Renal cortical epithelial cell (primary cell): ENCODE measurements around the gene FLT4. TPM values are rescaled to one million over a fixed set of nuclear protein-coding genes. Genes with fewer than 3 reads are reported as not detected.
"Not testable (repeated sequence)": the region's sequence is repeated elsewhere in the genome, so short reads cannot be mapped to it uniquely, and the experiment has no call there.

Source experiments
- DNase-seq: peaks from one replicate; pipeline ENCODE4 v3.0.0-alpha.2; 2011; ENCODE audit warnings: low read depth
- total RNA-seq: library from RNA; depleted of rRNA; stranded (reverse); fragments of >200 nt; gene quantifications from 2 replicates; pipeline ENCODE4 v1.2.3, GENCODE V29; 2014

FLT4 gene
- total RNA-seq = 0.35 and 0.55 TPM in 2 replicates

DNA sequence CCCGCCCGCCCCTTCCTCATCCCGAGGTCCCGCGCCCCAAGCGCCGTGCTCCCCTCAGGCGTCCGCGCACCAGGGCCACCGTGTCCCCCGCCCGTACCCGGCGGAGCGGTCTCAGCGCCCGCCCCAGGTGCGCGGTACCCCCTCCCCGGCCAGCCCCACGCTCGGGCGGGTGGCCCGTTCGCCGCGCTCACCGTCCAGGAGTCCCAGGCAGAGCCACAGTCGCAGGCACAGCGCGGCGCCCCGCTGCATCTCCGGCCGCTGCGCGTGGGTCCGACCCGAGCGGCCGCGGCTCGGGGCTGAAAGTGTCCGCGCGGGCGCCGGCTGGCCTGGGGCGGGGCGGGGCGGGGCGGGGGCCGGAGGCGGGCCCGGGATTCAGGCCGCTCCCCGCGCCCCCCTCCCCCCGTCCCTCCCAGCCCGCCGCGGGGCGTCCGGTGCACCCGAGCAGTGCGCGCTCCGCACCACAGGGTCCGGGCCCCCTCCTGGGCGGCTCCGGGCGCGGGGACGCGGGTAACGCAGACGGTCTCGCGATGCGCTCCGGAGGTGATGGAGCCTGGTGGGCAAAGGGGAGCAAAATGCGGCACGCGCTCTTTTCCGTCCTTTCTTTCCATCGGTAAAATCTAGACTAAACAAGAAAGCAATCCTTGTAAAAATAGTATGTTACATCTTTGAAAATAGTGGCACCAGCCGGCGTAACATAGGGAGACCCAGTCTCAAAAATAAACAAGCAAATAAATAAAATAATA, at the start of gene FLT4:
Gene FLT4, minus strand, starts transcription at position 304 of the 743 bp plus-strand sequence. Its CDS starts 55 bp downstream, at position 249.
- no peak for DNase-seq

DNA sequence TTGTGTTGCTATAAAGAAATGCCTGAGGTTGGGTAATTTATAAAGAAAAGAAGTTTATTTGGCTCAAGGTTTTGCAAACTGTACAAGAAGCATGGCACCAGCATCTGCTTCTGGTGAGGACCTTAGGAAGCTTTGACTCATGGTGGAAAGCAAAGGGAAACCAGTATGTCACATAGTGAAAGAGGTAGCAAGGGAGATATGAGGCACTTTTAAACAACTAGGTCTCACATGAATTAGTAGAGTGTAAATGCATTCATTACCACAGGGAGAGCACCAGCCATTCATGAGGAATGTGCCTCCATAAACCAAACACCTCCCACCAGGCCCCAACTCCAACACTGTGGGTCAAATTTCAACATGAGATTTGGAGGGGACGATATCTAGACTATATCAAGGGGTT, 49.6 kb upstream of the FLT4 start:
- DNase-seq = no peak

DNA sequence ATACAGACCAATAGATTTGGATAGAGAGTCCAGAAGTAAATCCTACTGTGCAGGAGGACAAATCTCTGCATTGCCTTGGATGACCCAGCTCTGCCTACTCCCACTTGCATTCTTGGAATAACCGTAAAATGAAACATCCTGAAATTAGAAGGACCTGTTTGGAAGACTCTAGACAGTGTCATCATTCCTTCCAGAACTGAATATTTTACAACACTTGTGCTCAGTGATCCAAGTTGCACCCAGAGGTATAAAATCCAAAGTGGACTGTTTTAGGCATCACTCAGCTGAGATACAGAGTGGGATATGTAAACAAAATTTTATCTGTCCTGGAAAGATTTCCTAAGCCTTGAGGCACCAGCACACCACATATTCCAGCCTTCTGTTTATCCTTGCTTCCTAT, 46.7 kb upstream of the FLT4 start:
- no peak for DNase-seq

DNA sequence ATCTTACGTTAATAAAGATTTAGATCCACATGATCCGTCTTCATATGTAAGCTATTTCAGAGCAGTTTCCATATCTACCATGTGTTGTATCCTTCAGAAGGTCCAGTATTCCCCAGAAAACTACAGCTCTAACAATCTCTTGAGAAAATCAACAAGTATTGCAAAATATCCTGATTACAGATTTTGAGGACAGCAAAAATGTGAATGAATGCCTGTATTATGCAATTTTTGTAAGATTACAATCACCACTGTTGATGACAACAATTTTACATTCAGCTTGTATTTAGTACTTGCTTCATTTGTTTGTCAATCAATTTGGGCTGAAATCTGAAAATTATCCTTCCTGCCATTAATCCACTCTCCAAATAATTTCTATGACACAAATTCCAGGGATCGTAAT, 43.0 kb upstream of the FLT4 start:
- no peak for DNase-seq

DNA sequence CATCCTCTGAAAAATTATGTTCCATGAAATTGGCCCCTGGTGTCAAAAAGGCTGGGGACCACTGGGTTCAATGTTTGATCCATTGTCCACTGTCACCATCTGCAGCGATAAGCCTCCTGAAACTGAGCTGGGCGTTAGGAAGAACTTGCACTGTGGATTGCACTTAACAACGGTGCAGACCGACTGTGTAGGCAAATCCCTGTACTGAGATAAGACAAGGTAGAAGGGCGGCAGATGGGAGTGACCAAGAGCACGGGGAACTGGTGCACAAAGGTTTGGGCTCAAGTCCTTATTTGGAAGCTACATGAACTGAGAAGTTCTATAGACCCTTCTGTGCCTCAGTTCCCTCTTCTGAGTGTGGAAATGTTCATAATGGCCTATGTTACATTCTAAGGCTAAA, 41.6 kb upstream of the FLT4 start:
- no peak for DNase-seq

DNA sequence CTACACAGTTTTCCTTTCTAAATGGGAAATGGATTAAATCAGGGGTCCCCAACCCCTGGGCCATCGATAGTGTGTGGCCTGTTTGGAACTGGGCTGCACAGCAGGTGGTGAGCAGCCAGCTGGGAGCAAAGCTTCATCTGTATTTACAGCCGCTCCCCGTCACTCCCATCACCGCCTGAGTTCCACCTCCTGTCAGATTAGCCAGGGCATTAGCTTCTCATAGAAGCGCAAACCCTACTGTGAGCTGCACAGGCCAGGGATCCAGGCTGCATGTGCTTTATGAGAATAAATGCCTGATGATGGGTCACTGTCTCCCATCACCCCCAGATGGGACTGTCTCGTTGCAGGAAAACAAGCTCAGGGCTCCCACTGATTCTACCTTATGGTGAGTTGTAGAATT, 41.2 kb upstream of the FLT4 start:
- no peak for DNase-seq

DNA sequence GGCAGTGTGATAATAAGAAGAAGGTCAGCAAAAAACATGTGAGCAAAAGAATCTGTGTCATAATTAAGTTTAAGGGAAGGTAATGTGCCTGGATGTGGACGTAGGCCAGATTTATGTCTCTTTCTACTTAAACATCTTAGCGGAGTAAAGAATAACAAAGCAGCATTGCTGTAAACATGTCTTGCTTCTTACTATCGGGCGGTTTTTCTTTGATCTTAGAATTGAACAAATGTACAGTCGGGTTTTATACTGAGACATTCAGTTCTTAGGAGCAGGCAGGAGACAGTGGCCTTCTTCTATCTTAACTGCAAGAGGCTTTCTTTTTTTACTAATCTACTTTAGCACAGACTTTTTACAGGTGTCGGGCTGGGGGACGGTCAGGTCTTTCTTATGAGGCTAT, 40.4 kb upstream of the FLT4 start:
- no peak for DNase-seq

DNA sequence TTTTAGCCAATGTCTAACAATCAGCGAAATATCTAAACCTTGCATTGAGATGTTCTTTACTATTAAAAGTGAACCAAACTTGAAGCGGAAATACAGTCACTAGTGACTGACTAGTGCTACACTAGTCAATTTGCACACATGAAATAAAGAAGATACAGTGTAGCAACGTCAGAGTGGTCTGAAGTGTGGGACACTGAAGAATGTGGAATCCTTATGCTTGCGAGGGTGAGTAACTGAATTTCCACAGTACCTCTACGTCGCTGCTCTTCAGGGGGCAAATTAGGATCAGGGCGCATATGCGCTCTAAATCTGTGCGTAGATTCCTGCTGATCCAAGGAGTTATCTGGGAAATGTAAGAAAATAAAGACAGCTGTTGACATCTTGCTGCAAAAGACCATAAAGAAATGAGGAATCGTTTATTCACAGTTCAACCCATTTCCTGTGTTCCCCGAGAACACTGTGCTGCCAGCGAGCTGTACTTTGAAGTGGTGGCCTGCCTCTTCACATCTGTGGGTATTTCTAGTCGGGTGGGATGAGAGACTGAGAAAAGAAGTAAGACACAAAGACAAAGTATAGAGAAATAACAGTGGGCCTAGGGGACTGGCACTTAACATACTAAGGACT, 39.8 kb upstream of the FLT4 start:
- no peak for DNase-seq

DNA sequence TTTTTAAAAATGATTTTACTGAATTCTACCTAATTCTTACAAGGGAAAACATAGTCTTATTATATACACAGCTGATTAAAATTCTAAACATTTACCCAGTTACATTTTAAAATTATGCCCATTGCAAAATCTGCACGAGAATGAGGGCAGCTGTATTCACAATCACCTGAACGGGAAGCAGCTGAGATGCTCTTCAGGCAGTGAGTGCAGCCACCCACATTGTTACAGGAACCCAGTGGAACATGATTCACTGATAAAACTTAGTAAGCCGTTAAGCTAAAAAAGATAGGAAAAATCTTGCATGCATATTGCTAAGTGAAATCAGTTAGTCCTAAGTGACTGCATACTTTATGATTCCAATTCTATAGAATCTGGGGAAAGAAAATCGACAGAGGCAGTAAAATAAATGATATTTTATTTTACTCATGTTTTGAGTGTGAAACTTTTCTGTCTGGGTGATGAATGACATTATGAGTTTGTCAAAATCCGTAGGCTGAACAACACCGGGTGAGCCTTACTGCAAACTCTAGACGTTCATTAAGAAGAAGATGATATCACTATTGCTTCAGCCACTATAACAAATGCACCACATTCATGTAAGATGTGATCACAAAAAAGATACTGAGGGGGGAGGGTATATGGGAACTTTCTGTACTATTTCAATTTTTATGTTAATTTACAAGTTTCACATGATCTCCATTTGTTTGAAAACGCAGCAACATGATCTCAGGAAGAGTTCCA, 39.1 kb upstream of the FLT4 start:
- DNase-seq = no peak

DNA sequence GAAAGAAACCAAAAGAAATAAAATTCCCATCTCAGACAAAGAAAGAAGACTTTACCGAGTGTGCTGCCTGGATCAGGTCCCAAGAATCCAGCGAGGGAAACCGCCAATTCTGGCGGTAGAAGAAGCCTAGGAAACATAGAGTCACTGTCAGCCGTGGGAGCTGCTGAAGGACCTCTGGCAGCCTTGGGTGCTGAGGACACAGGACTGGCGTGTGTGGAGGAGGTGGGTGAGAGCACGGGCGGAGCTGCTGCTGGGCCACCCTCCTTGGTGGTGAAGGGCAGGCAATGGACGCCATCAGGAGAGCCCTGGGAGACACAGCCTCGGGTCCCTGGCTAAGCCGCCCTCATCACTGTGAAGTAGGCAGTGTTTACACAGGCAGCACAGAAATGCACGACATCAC, 37.4 kb upstream of the FLT4 start:
- DNase-seq = not testable (repeated sequence)

DNA sequence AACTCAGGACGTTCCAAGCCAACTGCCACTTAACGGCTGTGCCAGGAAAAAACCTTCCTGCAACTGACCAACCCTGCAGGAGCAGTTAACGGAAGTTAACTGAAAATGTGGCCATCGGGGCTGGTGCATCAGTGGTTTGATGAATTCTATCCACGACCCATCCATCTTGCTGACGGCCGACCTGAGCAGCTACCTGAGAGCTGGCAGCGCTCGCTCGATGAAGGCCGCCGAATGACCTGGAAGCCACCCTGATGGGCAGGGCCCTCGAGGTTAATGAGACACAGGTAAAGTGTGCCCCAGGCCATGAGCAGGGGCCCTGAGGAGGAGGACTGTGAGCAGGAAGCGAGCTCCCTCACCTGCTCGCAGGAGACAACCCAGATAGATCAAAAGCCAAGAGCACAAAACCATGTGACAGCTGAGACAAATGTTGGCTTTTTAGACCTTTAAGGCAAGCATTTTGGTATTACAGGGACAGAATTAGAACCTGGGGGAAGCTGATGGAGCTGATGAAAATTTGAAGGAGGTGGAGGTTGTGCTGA, 35.3 kb upstream of the FLT4 start:
- DNase-seq = no peak

DNA sequence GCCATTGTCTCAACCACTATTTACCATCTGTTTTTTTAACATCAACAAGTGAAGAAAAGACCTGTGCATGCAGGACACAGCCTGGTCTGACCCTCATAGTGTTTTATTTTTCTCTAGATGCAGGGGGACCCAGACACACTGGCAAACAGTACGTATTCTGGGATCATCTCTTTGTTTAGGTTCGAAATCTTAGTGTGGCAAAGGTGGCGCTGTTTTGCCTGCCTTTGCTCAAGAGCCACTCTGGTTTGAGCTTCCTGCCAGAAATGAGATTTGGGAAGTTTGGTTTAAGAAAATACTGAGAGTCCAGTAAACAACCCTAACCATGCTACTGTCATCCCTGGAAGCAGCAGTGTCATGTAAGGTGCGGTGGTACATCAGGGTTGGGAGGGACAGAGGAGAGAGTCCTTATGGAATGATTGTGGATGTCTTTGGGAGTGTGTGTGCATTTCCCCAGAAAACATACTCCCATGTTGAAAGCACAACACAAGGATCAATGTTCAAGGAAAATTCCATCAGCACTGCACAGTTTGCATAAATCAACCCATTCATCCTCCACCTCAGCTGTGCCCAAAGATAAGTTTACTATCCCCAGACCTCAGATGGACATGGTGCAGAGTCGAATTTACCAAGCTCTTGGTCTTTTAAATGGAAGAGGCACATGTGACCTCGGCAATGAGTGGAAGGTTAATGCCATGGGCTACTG, 34.0 kb upstream of the FLT4 start:
- DNase-seq = no peak

DNA sequence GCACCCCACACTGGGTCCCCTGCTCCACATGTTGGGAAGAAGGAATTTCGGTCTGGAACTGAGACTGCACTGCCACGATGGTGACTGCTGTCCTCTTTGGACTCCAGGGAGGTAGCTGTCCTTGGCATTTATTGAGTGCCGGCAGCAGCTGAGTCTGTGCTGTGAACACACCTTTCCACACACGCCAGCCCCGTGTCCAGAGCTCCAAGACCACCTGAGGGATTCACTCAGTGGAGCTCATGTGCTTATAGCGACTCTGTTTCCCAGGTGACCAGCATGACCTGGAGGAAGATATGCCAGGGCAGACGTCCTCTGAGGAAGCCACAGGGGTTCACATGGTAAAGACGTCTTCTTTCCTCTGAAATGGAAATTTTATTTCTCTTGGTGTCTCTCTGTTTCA, 33.2 kb upstream of the FLT4 start:
- DNase-seq = no peak

DNA sequence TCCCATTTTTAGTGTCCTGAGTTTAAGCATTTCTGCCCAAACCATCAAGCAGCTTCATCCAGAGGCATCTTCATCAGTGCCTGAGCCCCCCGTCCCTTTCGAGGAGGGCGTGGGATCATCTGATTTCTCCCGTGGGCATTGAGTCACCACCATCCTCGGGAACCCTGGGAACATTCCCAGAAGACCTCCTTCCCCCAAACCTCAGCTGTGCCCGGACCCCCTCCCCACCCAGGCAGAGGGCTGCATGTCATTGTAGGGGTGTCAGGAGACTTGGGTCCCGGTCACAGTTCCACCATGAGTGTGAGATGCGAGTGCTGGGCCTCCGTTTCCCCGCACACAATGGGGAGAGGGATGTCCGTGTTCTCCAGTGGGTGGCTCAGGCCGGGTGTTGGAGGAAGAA, 32.6 kb upstream of the FLT4 start:
- not testable (repeated sequence) for DNase-seq

DNA sequence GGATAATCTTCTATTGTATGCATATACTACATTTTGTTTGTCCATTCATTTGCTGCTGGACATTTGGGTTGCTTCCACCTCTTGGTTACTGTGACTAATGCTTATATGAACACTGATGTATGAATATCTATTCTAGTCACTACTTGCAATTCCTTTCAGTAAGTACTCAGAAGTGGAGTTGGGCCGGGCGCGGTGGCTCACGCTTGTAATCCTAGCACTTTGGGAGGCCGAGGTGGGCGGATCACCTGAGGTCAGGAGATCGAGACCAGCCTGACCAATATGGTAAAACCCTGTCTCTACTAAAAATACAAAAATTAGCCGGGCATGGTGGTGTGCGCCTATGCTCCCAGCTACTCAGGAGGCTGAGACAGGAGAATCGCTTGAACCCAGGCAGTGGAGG, 28.9 kb upstream of the FLT4 start:
- DNase-seq = not testable (repeated sequence)

DNA sequence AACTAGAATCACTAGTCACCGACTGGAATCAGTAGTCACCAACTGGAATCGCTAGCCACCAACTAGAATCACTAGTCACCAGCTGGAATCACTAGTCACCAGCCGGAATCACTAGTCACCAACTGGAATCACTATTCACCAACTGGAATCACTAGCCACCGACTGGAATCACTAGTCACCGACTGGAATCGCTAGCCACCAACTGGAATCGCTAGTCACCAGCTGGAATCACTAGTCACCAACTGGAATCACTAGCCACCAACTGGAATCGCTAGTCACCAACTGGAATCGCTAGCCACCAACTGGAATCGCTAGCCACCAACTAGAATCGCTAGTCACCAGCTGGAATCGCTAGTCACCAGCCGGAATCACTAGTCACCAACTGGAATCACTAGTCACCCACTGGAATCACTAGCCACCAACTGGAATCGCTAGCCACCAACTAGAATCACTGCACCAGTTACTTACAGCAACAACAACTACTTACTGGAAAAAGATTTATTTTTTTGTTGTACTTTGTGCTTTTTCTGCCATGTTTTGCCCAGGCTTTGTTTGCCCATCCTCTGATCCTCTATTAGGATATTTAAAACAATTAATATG, 25.7 kb upstream of the FLT4 start:
- DNase-seq = no peak

DNA sequence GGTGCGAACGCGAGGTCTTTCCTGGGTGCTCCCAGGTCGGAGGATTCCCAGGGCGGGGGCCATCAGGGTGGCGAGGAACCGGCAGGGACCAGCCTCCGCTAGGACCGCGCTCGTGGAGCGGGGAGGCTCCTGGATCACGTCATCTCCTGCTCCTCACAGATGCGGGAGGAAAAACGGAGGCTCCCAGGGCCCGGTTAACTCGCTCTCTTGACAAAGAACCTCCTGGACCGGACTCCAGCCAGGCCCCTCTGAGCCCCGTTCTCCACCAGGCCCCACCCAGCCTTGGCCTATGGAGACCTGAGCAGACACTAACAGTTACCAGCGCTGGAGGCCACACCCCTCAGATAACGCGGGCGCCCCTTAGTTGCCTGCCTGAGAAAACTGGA, 24.7 kb upstream of the FLT4 start:
- not testable (repeated sequence) for DNase-seq

DNA sequence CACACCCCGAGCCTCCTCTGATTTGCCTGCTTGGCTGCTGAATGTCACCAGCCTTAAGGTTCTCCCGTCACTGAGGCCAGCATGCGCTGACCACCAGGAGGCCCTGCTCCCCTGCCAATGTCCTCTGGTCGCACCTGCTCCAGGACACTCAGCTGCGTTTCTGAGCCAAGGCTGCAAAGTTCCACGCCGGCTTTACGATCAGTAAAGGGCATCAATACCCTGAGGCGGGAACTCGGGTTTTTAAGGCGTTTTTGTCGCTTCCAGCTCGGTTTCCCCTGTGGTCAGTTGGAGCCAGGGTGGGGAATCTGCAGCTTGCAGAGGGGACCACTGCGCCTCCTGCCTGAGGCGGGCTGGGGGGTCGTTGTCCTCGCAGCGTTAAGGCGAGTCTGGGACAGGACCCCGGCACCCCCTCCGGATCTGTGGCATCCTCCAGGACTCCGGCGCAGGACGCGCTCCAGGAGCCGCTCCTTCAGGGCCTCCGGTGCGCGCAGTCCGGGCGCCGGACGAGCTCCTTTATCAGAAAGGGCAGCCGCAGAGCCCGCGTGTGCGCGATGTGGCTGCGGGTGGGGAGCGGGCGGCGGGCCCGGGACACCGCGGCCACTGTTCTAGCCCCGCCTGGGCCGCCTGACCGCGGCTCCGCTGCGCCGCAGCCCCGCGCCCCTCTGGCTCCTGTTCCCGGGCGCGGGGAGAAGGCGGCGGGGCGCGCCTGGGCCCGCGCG, 24.1 kb upstream of the FLT4 start:
- DNase-seq = no peak

DNA sequence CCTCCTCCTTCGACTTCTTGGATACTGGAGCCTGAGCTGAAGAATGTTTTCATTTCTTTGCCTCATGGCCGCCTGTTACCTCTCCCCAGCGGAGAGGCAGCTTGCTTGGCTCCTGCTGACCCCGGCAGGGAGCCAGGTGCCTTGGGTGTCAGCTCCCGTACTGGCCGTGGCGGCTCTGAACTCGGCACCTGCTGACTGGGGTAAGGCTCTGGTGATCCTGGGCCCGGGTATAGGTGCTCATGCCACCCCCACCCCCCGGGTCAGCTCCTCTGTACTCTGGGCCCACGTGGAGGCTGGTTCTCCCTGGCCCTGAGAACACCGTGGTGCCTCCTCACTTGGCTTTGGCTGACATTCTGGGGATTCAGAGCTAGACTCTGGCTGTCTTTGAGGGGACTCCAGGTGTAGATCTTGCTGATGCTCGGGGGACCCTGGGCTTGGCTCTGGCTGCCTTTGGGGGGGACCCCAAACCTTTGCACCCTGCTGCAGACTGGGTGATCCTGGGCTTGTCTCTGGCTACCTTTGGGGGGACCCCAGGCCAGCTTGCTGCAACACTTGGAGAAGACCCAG, 22.6 kb upstream of the FLT4 start:
- DNase-seq = not testable (repeated sequence)

DNA sequence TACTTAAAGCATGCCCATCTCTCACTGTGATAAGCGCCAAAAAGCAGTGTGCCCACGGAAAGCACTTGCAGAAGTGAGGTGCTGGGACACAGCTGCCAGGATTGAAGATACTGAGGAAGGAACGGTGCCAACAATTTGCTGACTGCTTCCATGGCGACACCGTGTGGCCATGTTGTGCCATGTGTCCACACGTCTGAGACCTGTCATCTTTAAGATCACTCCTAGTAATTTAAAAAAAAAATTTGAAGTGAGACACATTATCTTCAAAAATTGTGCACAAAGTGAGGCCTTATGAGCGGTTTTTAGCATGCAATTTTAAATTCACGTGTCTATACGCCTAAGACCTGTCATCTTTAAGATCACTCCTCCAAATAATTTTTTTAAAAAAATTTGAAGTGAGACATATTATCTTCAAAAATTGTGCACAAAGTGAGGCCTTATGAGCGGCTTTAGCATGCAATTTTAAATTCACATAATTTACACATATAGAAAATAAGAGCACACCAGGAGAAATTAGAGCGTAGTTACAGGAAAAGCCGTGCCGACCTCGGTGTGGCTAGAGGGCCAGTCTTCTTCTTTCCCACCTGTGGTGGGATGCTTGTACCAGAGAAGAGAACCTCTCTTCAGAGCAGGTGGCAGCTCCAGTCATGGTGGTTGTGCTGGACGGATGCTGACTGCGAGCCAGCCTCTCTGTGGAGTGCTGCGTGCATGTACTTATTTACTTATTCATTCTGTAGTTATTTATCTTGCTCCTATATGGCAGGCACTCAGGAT, 21.4 kb upstream of the FLT4 start:
- peak; percentile 31 for DNase-seq
